Activated naive CD8-positive, alpha-beta T cell treated with anti-CD3 and anti-CD28 coated beads for 36 hours (primary cell): ENCODE results near the gene CSK. TPM values are rescaled to one million over a fixed set of nuclear protein-coding genes. Genes with fewer than 3 reads are reported as not detected.
A peak's percentile ranks its signal among the peaks of the same experiment; 100 is the strongest.

Experiments used
- DNase-seq: peaks from one replicate; pipeline ENCODE4 v3.0.0; 2021
- H3K27ac Mint-ChIP-seq: one replicate; pipeline ENCODE4 v1.8.0; 2022; ENCODE audit warnings: mild to moderate bottlenecking, moderate library complexity, mixed read lengths
- H3K27me3 Mint-ChIP-seq: one replicate; pipeline ENCODE4 v1.8.0; 2022; ENCODE audit warnings: mild to moderate bottlenecking, mixed read lengths
- H3K36me3 Mint-ChIP-seq: one replicate; pipeline ENCODE4 v1.8.0; 2021; ENCODE audit warnings: mild to moderate bottlenecking, mixed read lengths
- H3K4me1 Mint-ChIP-seq: one replicate; pipeline ENCODE4 v1.8.0; 2021; ENCODE audit warnings: mixed read lengths
- H3K4me3 Mint-ChIP-seq: one replicate; pipeline ENCODE4 v1.8.0; 2022; ENCODE audit warnings: mild to moderate bottlenecking, moderate library complexity, mixed read lengths
- H3K9me3 Mint-ChIP-seq: one replicate; pipeline ENCODE4 v1.8.0; 2022; ENCODE audit warnings: mixed read lengths
- total RNA-seq, 2 experiments: library from RNA; stranded (reverse); gene quantifications; one replicate each; pipeline ENCODE4 v1.2.3, GENCODE V29; 2021

The CSK gene
- total RNA-seq, 2 experiments from 2014 or later: 308 to 310 TPM

DNA sequence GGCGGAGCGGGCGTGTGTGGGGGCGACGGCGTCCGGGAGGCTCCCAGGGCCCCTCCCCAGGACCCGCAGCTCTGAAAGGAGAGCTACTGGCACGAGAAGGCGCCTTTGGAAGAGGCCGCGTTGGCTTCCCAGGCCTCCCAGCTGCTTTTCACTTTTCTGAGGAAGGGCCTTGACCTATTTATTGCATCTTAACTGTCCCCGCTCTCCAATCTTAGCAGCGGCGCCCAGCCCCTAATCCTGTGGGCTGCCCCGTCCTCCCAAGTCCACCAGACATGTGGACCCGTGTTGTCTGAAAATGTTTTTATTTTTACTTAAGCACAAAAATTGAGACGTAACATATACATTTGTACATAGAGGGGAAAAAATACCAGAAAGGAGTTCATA is 61.6 kb downstream of the CSK start:
- H3K27ac Mint-ChIP-seq: peak overlapping the region; percentile 89
- no peaks in the 10 kb centered on the region for H3K9me3 Mint-ChIP-seq
- H3K36me3 Mint-ChIP-seq: peaks cover 17% of the 10 kb centered on the region
- peaks cover 41% of the 10 kb centered on the region for H3K4me1 Mint-ChIP-seq
- H3K27me3 Mint-ChIP-seq: no peaks in the 10 kb centered on the region
- no peak for DNase-seq
- H3K4me3 Mint-ChIP-seq: peak overlapping the region; percentile 90

DNA sequence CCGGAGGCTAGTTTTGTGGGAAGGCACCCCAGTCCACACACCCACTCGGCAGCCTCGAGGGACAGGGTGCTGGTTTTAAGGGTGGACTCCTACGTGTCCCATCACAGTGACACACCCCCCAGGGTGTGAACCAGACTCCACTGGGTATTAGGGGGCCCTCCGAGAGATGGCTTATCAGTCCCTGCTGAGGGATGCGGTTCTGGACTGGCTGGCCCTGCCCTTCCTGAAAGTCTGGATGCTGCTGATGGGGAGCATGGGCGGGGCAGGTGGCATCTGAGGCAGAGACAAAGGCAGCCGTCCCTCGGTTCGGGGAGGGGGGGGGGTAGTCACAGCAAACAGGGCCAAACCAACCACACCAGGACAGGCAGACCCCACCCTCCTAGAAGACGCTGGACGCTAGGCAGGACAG is 62.0 kb downstream of the CSK start:
- no peak for DNase-seq
- Mint-ChIP-seq H3K4me3 (peak overlapping the region; percentile 90), H3K27ac (peak overlapping the region; percentile 89), H3K27me3 (no peaks in the 10 kb centered on the region), H3K4me1 (peaks cover 41% of the 10 kb centered on the region), H3K9me3 (no peaks in the 10 kb centered on the region), H3K36me3 (peaks cover 16% of the 10 kb centered on the region)

DNA sequence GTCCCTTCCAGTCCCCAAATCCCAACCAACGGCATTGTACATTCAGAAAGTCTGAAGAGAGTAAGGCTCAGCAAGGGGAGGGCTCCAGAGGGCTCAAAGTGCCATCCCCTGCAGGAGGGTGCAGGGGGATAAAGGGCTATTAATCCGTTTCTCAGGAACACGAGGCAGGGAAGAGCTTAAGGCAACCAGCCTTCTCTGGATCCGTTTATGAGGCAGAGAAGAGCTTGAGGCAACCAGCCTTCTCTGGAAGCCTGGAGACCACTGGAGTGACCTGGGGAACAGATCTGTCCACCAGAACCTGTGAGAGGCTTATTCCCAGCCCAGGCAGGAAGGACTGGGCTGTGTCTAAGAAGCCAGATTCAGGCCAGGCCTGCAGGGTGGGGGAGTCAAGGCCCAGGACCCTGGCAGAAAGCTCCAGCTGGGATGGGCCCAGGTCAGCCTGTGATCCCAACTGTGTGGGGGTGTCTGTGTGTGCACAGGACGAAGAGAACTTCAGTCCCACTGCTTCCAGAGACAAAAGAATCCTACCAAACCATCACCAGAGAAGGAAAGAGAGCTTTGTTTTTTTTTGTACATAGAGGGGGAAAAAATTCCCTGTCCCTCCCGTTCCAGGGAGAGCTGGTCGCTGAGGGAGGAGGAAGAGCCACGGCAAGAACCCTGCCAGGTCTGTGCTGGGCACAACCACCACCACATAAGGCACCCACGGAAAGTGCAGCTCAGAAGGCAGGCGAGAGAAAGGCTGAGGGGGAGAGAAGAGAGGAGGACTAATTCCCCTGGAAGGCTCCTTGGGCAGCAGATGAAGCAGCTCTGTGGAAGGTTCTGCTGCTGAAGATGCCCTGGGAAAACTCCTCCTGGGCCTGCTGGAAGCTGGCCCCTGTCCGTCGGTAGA is 62.7 kb downstream of the CSK start:
- peaks cover 16% of the 10 kb centered on the region for H3K36me3 Mint-ChIP-seq
- H3K27ac Mint-ChIP-seq: peak overlapping the region; percentile 89
- H3K27me3 Mint-ChIP-seq: no peaks in the 10 kb centered on the region
- no peaks in the 10 kb centered on the region for H3K9me3 Mint-ChIP-seq
- DNase-seq: no peak
- peaks cover 41% of the 10 kb centered on the region for H3K4me1 Mint-ChIP-seq
- H3K4me3 Mint-ChIP-seq: peak overlapping the region; percentile 60

DNA sequence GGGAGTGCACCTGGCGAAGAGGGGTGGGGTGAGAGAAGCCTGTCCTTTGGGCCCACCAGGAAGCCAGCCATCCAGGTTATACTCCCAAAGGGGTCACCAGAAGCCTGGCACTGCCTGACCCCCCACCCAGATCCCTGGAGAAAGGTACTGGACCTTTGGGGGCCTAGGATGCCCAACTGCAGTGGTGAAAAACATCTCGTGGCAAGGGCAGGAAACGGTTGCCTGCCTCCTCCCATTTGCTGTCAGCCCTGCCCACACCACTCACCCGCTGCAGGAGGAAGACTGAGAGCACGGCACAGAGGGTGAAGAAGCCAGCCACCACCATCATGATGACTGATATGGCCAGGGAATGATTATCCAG is 63.3 kb downstream of the CSK start:
- DNase-seq: peak; percentile 53
- Mint-ChIP-seq H3K9me3 (no peaks in the 10 kb centered on the region), H3K27ac (peak overlapping the region; percentile 89), H3K4me3 (peak overlapping the region; percentile 60), H3K27me3 (no peaks in the 10 kb centered on the region), H3K4me1 (peaks cover 40% of the 10 kb centered on the region), H3K36me3 (peaks cover 18% of the 10 kb centered on the region)

DNA sequence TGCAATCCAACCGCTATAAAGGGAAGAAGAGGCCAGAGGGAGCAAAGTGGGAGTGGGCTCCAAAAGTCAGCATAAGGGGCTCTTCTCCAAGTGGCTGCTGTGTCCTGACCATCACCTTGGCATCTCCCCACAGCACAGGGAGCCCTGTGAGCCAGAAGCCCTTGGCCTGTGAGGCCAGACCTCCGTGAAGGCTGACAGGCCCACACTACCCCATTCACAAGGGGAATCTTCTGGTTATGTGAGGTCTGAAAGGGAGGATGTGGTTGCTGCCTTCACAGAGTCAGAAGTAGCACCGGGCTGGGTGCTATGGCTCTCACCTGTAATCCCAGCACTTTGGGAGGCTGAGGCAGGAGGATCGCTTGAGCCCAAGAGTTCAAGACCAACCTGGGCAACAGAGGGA is 63.7 kb downstream of the CSK start:
- no peaks in the 10 kb centered on the region for H3K27me3 Mint-ChIP-seq
- no peak for DNase-seq
- H3K4me1 Mint-ChIP-seq: peaks cover 40% of the 10 kb centered on the region
- H3K9me3 Mint-ChIP-seq: no peaks in the 10 kb centered on the region
- peak overlapping the region; percentile 60 for H3K4me3 Mint-ChIP-seq
- peaks cover 18% of the 10 kb centered on the region for H3K36me3 Mint-ChIP-seq
- peak overlapping the region; percentile 89 for H3K27ac Mint-ChIP-seq

DNA sequence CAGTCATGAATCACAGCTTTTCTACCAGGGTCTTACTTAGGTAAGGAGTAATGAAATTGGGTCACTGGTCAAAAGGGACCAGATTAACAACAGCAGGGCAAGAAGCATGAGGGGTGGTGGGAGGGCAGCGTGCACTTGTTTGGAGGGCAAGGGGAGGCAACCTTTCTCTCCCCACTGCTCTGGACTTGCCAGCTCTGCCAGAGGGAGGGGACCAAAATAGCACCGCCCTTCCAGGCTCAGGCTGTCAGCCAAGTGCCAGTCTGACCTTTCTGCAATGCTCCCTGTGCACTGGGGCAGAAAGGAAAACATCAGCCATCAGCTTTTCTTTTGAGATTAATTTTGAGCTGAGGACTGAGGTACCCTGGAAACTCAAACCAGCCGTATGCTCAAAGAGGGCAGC is 65.6 kb downstream of the CSK start:
- no peaks in the 10 kb centered on the region for H3K9me3 Mint-ChIP-seq
- peaks cover 24% of the 10 kb centered on the region for H3K4me1 Mint-ChIP-seq
- DNase-seq: no peak
- no peak overlapping the region for H3K4me3 Mint-ChIP-seq
- H3K27ac Mint-ChIP-seq: peak overlapping the region; percentile 15
- H3K36me3 Mint-ChIP-seq: peaks cover 18% of the 10 kb centered on the region
- H3K27me3 Mint-ChIP-seq: no peaks in the 10 kb centered on the region

DNA sequence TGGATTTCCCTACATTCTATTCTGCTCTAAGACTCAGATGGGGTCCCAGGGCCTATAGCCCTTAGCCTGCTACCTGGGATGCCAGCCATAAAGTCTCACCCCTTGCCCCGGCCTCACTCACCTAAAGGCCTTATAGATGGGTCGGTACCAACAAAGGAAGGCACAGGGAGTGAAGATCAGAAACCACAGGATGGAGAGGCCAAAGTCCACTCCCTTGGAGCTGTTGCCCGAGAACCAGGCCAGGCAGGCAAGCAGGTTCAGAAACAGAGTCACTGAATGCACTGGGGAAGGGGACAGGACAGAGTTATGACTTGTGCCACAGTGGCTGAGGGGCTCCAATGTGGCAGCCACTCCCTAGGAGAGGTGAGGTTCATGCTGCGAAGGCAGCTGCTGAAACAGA is 68.5 kb downstream of the CSK start:
- H3K27ac Mint-ChIP-seq: no peak overlapping the region
- peaks cover 6% of the 10 kb centered on the region for H3K4me1 Mint-ChIP-seq
- no peak for DNase-seq
- peaks cover 17% of the 10 kb centered on the region for H3K36me3 Mint-ChIP-seq
- H3K9me3 Mint-ChIP-seq: no peaks in the 10 kb centered on the region
- H3K4me3 Mint-ChIP-seq: no peak overlapping the region
- no peaks in the 10 kb centered on the region for H3K27me3 Mint-ChIP-seq

DNA sequence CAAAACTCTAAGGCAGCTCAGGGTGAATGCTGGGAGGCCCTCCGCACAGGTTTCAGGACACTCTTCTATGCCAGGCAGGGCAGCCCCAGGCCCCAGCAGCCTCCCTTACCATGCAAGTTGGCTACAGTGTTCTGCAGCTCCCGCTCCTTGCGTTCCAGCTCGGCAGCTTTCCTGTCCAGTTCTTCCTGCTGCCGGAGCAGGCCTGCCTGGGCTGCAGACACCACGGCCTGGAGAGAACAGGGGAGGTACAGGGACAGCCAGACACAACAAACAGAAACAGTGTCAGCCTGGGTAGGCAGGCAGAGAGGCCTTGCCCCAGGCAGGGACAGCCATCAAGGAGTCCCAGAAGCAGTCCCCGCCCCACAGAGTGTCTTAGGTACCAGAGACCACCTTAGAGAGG is 70.1 kb downstream of the CSK start:
- no peaks in the 10 kb centered on the region for H3K27me3 Mint-ChIP-seq
- H3K4me1 Mint-ChIP-seq: peaks cover 7% of the 10 kb centered on the region
- H3K36me3 Mint-ChIP-seq: peaks cover 11% of the 10 kb centered on the region
- H3K27ac Mint-ChIP-seq: no peak overlapping the region
- no peaks in the 10 kb centered on the region for H3K9me3 Mint-ChIP-seq
- no peak overlapping the region for H3K4me3 Mint-ChIP-seq
- no peak for DNase-seq

Other genes with a start within 250 kb of the CSK start
- gene ARID3B, start 240.9 kb upstream of the CSK start, total RNA-seq: 10 to 100 TPM; 23.4 to 23.5 TPM
- 100 to 1,000 TPM; 102 to 103 TPM for gene CLK3, start 166.2 kb upstream of the CSK start, total RNA-seq
- gene EDC3, start 86.1 kb upstream of the CSK start, total RNA-seq: 10 to 100 TPM; 54.3 to 55.7 TPM
- gene CYP1A1, start 56.6 kb upstream of the CSK start, total RNA-seq: 1 to 10 TPM; 4.7 to 4.9 TPM
- gene CYP1A2, start 33.2 kb upstream of the CSK start, total RNA-seq: not detected
- under 1 TPM; 0.14 to 0.33 TPM for gene LMAN1L, start 30.8 kb downstream of the CSK start, total RNA-seq
- under 1 TPM in 1 of 2 experiments, not detected in 1; 0.19 TPM for gene CPLX3, start 44.5 kb downstream of the CSK start, total RNA-seq
- 10 to 100 TPM; 41.1 to 49.9 TPM for gene ULK3, start 61.1 kb downstream of the CSK start, total RNA-seq
- 10 to 100 TPM; 57.5 to 59.6 TPM for gene SCAMP2, start 91.3 kb downstream of the CSK start, total RNA-seq
- gene MPI, start 108.0 kb downstream of the CSK start, total RNA-seq: 10 to 100 TPM; 71.4 to 73.2 TPM
- 10 to 100 TPM; 31.5 to 37.6 TPM for gene FAM219B, start 124.8 kb downstream of the CSK start, total RNA-seq
- gene COX5A, start 156.0 kb downstream of the CSK start, total RNA-seq: 100 to 1,000 TPM; 352 to 363 TPM
- 1 to 10 TPM; 9.4 to 10.0 TPM for gene RPP25, start 174.7 kb downstream of the CSK start, total RNA-seq
- gene SCAMP5, start 213.5 kb downstream of the CSK start, total RNA-seq: under 1 TPM; 0.44 to 0.58 TPM
- 10 to 100 TPM; 29.4 to 33.7 TPM for gene PPCDC, start 241.5 kb downstream of the CSK start, total RNA-seq